H1 (cell line): ENCODE data around the gene NELL2.

ENCODE experiments used
- CEBPB ChIP-seq: IDR thresholded peaks from 2 replicates; pipeline ENCODE4 v1.6.1; 2012; ENCODE audit warnings: low read depth, low read length
- CHD1 ChIP-seq: IDR thresholded peaks from 2 replicates; pipeline ENCODE4 v1.6.1; 2012; ENCODE audit warnings: low read depth, low read length, improper control_type of control experiment
- CREB1 ChIP-seq: IDR thresholded peaks from 2 replicates; pipeline ENCODE4 v1.6.1; 2012; ENCODE audit warnings: inconsistent platforms
- EZH2 ChIP-seq: fragments of 200-600 bp; sonication (generic); IDR thresholded peaks from 2 replicates; pipeline ENCODE4 v1.7.1; 2012; ENCODE audit warnings: low read depth, mild to moderate bottlenecking, moderate library complexity, low read length, inconsistent platforms; ENCODE audit not compliant: severe bottlenecking
- KDM1A ChIP-seq: fragments of 200-600, 300-600 bp; sonication (generic); IDR thresholded peaks from 2 replicates; pipeline ENCODE4 v1.7.1; 2016; ENCODE audit warnings: mild to moderate bottlenecking, low read length, borderline replicate concordance
- POLR2A ChIP-seq, 2 experiments: IDR thresholded peaks; 1 replicate in 1 of 2; 2 replicates in 1 of 2; pipeline ENCODE4 v1.6.1; 2011; ENCODE audit warnings: low read depth in 2 of 2, low read length in 2 of 2, mild to moderate bottlenecking in 2 of 2; ENCODE audit errors: control extremely low read depth in 1 of 2
- POLR2AphosphoS5 ChIP-seq: IDR thresholded peaks from 2 replicates; pipeline ENCODE4 v1.6.1; 2011; ENCODE audit warnings: low read depth, low read length
- SIRT6 ChIP-seq: IDR thresholded peaks from one replicate; pipeline ENCODE4 v1.7.1; 2012; ENCODE audit warnings: low read length, inconsistent platforms
- SP2 ChIP-seq: IDR thresholded peaks from 2 replicates; pipeline ENCODE4 v1.6.1; 2012; ENCODE audit warnings: mild to moderate bottlenecking, low read length, inconsistent platforms
- SP4 ChIP-seq: IDR thresholded peaks from 2 replicates; pipeline ENCODE4 v1.6.1; 2012; ENCODE audit warnings: low read length, inconsistent platforms
- TEAD4 ChIP-seq: IDR thresholded peaks from 2 replicates; pipeline ENCODE4 v1.6.1; 2012; ENCODE audit warnings: low read depth, low read length, inconsistent platforms, mixed read lengths
- TF ChIP-seq, protein P1 (sequence below), 3 experiments: IDR thresholded peaks; 1 replicate in 2 of 3; 2 replicates in 1 of 3; pipeline versions ENCODE4 v1.5.1 to v1.6.1; 2011; ENCODE audit warnings: low read length in 3 of 3, mild to moderate bottlenecking in 3 of 3, inconsistent platforms in 2 of 3, low read depth in 1 of 3, moderate library complexity in 1 of 3; ENCODE audit not compliant: insufficient read depth in 1 of 3; ENCODE audit errors: control extremely low read depth in 1 of 3
- TF ChIP-seq, protein P2 (sequence below): IDR thresholded peaks from 2 replicates; pipeline ENCODE4 v1.6.1; 2012; ENCODE audit warnings: low read length, inconsistent platforms
- TF ChIP-seq, protein P3 (sequence below): IDR thresholded peaks from 2 replicates; pipeline ENCODE4 v1.6.1; 2012; ENCODE audit warnings: inconsistent platforms

DNA sequence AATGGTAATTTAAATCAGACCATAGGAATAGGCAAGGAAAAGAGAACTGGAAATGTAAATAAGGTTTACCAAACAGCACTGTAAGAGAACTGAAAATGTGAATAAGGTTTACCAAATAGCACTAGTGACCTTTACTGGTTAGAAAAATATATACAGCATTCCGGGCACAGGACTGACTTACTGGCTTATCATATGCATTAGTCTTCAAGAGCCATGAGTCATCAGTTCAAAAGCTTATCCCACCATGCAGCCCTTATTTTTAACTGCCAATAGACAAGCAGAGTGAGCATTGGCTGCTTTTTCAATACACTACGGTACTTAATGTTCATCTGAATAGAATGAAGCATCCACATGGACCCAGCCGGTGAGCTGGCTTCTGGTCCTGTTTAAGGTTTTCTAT, 13.0 kb upstream of the NELL2 start:
- TF ChIP-seq SIRT6 (no peak), CREB1 (no peak), EZH2 (no peak), SP2 (no peak), TEAD4 (no peak), KDM1A (no peak), CEBPB (no peak), POLR2A (IDR thresholded peaks at IDR 0.05; ENCODE audit: control extremely low read depth in 1 of 2, low read depth in 2 of 2, low read length in 2 of 2) (no peak), CHD1 (no peak), POLR2AphosphoS5 (no peak), SP4 (no peak)
- TF ChIP-seq, protein P1, sequence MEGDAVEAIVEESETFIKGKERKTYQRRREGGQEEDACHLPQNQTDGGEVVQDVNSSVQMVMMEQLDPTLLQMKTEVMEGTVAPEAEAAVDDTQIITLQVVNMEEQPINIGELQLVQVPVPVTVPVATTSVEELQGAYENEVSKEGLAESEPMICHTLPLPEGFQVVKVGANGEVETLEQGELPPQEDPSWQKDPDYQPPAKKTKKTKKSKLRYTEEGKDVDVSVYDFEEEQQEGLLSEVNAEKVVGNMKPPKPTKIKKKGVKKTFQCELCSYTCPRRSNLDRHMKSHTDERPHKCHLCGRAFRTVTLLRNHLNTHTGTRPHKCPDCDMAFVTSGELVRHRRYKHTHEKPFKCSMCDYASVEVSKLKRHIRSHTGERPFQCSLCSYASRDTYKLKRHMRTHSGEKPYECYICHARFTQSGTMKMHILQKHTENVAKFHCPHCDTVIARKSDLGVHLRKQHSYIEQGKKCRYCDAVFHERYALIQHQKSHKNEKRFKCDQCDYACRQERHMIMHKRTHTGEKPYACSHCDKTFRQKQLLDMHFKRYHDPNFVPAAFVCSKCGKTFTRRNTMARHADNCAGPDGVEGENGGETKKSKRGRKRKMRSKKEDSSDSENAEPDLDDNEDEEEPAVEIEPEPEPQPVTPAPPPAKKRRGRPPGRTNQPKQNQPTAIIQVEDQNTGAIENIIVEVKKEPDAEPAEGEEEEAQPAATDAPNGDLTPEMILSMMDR (IDR thresholded peaks at IDR 0.05; ENCODE audit: control extremely low read depth in 1 of 3, insufficient read depth in 1 of 3, low read depth in 1 of 3, low read length in 3 of 3) = no peak
- TF ChIP-seq, protein P2, sequence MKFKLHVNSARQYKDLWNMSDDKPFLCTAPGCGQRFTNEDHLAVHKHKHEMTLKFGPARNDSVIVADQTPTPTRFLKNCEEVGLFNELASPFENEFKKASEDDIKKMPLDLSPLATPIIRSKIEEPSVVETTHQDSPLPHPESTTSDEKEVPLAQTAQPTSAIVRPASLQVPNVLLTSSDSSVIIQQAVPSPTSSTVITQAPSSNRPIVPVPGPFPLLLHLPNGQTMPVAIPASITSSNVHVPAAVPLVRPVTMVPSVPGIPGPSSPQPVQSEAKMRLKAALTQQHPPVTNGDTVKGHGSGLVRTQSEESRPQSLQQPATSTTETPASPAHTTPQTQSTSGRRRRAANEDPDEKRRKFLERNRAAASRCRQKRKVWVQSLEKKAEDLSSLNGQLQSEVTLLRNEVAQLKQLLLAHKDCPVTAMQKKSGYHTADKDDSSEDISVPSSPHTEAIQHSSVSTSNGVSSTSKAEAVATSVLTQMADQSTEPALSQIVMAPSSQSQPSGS = no peak
- TF ChIP-seq, protein P3, sequence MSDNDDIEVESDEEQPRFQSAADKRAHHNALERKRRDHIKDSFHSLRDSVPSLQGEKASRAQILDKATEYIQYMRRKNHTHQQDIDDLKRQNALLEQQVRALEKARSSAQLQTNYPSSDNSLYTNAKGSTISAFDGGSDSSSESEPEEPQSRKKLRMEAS = no peak
